Coronary artery (tissue), 2 donors: ENCODE results near the gene CREB5.

Source experiments
- DNase-seq: peaks from one replicate; pipeline ENCODE4 v3.0.0-alpha.2; 2017; ENCODE audit warnings: low spot score
- H3K27ac ChIP-seq, 2 donors: fragments of 200-600 bp; sonication (generic); one replicate each; pipeline ENCODE4 v1.5.1; 2016 to 2019
- H3K4me3 ChIP-seq: fragments of 200-600 bp; sonication (generic); 2 replicates; pipeline ENCODE4 v1.5.1; 2016; ENCODE audit warnings: mild to moderate bottlenecking, moderate library complexity
- TF ChIP-seq, protein P1 (sequence below): fragments of 200-600 bp; sonication (generic); IDR thresholded peaks from one replicate; pipeline ENCODE4 v1.5.1; 2019; ENCODE audit warnings: antibody characterized with exemption

Gene CREB5

GRCh38 chr7:28684650-28685241, 272.4 kb downstream of the CREB5 start:
- DNase-seq, result no peak
- Histone ChIP-seq H3K4me3 (peak overlapping the region; percentile 37), H3K27ac (peak overlapping the region; percentile 62 to 71)
- TF ChIP-seq, protein P1, sequence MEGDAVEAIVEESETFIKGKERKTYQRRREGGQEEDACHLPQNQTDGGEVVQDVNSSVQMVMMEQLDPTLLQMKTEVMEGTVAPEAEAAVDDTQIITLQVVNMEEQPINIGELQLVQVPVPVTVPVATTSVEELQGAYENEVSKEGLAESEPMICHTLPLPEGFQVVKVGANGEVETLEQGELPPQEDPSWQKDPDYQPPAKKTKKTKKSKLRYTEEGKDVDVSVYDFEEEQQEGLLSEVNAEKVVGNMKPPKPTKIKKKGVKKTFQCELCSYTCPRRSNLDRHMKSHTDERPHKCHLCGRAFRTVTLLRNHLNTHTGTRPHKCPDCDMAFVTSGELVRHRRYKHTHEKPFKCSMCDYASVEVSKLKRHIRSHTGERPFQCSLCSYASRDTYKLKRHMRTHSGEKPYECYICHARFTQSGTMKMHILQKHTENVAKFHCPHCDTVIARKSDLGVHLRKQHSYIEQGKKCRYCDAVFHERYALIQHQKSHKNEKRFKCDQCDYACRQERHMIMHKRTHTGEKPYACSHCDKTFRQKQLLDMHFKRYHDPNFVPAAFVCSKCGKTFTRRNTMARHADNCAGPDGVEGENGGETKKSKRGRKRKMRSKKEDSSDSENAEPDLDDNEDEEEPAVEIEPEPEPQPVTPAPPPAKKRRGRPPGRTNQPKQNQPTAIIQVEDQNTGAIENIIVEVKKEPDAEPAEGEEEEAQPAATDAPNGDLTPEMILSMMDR, result no peak

DNA sequence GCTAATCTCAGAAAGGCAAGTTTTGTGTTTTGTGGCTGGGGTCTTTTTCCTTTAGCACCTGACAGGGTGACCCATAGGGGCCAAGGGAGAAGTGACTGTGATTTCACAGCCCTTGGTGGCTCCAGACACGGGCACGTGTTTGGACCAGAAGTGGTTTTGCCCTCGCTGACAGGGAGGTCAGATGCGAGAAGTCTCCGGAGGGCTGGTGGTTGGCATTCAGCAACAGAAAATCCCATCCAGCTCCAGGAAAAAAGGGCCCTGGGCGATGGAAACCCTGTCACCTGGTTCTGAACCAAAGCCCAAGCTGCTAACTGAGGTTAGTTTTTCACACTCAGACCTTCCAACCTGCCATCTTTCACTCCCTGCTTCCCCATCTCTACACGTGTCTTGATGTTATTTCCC, 272.9 kb downstream of the CREB5 start:
- TF ChIP-seq, protein P1, result no peak
- peak overlapping the region; percentile 62 to 71 for H3K27ac ChIP-seq
- DNase-seq, result peak; percentile 77
- H3K4me3 ChIP-seq, result peak overlapping the region; percentile 37

DNA sequence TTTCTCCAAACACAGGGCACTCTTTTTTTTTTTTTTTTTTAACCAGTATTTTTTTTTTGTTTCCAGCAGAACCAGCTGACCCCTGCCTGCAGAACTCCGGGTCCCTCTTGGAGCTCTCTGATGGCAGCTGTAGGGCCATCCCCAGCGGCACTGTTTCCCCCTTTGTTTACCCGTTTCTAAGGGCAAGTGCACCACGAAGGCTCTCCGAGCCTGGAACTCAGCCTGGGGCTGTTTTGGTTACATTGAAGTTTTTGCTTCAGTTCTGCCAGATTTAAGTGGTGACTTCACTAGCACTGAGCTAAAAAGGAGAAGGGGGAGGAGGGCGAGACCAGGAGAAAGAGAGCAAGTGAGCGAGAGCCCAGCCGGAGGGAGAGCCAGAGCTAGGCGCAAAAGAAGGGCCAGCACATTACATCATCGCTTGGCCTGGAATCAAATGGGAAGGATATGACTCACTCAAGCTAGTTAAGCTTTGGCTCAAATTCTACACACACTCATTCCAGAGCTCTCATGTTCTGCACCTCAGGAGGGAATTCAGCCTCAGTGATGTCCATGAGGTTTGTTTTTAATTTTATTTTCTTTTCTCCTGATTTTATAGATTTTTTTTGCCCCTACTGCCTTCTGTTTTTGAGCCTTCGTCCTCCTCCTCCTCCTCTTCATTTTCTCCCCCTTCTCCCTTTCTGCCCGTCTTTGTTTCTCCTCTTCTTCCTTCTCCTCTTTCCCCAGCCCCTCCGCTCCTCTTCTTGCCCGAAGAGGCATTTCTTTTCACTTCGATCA, 273.5 kb downstream of the CREB5 start:
- TF ChIP-seq, protein P1, result no peak
- H3K27ac ChIP-seq, result peak overlapping the region; percentile 62 to 71
- peak; percentile 97 for DNase-seq
- peak overlapping the region; percentile 50 for H3K4me3 ChIP-seq

DNA sequence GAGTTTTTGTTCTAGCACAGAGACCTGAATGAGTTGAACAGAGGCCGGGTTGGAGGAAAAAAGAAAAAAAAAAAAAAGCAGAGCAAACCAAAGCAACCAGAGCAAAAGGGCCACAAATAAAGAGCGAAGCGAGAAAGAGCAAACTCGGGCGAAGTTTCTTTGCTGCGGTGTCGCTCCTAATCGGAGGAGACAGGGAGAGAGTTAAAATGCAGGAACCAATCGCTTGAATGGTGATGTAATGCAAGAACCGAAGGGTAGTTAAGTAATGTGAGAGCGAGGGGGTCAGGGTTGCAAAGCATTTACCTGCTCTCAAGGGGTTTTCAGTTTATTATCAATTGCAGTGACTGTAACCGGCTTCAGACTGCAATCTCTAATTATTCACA, 274.1 kb downstream of the CREB5 start:
- H3K27ac ChIP-seq, result peak overlapping the region; percentile 62 to 71
- TF ChIP-seq, protein P1, result no peak
- peak overlapping the region; percentile 50 for H3K4me3 ChIP-seq
- no peak for DNase-seq

- H3K4me3 ChIP-seq, result peak overlapping the region; percentile 50
- TF ChIP-seq, protein P1, result no peak
- no peak overlapping the region for H3K27ac ChIP-seq
- no peak for DNase-seq
Measured at GRCh38 chr7:28687537-28687936, 275.2 kb downstream of the CREB5 start.

- TF ChIP-seq, protein P1, result no peak
- Histone ChIP-seq H3K4me3 (no peak overlapping the region), H3K27ac (no peak overlapping the region)
- no peak for DNase-seq
Measured at GRCh38 chr7:28688174-28688573, 275.9 kb downstream of the CREB5 start.

DNA sequence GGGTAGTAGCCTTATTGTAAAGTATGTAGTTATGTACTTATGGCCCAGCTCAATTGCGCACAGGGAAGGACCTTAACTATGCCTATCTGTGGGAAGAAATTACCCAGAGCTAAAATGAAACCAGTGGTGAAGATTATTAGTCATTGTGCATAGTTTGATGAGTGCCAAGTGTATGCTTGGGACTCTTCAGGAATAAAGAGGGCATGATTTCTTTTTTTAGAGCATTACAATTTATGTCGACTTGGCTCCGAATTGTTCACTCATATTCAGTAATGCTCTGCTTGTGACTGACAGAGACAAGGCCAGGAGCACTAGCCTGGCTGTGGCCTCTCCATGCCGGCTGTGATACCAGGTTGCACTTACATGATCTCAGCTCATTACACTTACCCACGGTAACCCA, 276.3 kb downstream of the CREB5 start:
- DNase-seq, result no peak
- TF ChIP-seq, protein P1, result no peak
- Histone ChIP-seq H3K4me3 (no peak overlapping the region), H3K27ac (no peak overlapping the region)
